ENCODE data around the gene MCIDAS. TPM values are rescaled to one million over a fixed set of nuclear protein-coding genes. Genes with fewer than 3 reads are reported as not detected.

MCIDAS gene
- total RNA-seq, 1 donor from 2014 or later, result not detected

- DNase-seq, result peak; percentile 34
Measured at GRCh38 chr5:55173687-55174230, 53.4 kb downstream of the MCIDAS start.

GRCh38 chr5:55172937-55173686 lies 54.0 kb downstream of the MCIDAS start, which contains the start of gene CDC20B:
CDC20B (minus strand) TSS chr5:55173177; CDS start chr5:55173000, 177 bp downstream.
- Mint-ChIP-seq H3K27me3 (ENCODE audit: unreplicated experiment) (peaks cover 4% of the 10 kb centered on the region), H3K36me3 (ENCODE audit: unreplicated experiment) (no peaks in the 10 kb centered on the region), H3K4me3 (ENCODE audit: unreplicated experiment) (peak within 1 kb of the TSS; percentile 97), H3K4me1 (ENCODE audit: low read depth, unreplicated experiment) (peaks cover 21% of the 10 kb centered on the region), H3K27ac (ENCODE audit: unreplicated experiment) (peak within 1 kb of the TSS; percentile 91), H3K9me3 (ENCODE audit: unreplicated experiment) (peaks cover 12% of the 10 kb centered on the region)
- TF ChIP-seq CTCF (IDR thresholded peaks at IDR 0.05; ENCODE audit: partially characterized antibody, unreplicated experiment), result no peak
- DNase-seq, result peak; percentile 87

More at GRCh38 chr5:55173687-55174230, 53.4 kb downstream of the MCIDAS start:
- Mint-ChIP-seq H3K27ac (ENCODE audit: unreplicated experiment) (peak overlapping the region; percentile 91), H3K36me3 (ENCODE audit: unreplicated experiment) (no peaks in the 10 kb centered on the region), H3K27me3 (ENCODE audit: unreplicated experiment) (peaks cover 5% of the 10 kb centered on the region), H3K9me3 (ENCODE audit: unreplicated experiment) (peaks cover 12% of the 10 kb centered on the region), H3K4me1 (ENCODE audit: low read depth, unreplicated experiment) (peaks cover 20% of the 10 kb centered on the region), H3K4me3 (ENCODE audit: unreplicated experiment) (peak overlapping the region; percentile 86)
- no peak for TF ChIP-seq CTCF (IDR thresholded peaks at IDR 0.05; ENCODE audit: partially characterized antibody, unreplicated experiment)

DNA sequence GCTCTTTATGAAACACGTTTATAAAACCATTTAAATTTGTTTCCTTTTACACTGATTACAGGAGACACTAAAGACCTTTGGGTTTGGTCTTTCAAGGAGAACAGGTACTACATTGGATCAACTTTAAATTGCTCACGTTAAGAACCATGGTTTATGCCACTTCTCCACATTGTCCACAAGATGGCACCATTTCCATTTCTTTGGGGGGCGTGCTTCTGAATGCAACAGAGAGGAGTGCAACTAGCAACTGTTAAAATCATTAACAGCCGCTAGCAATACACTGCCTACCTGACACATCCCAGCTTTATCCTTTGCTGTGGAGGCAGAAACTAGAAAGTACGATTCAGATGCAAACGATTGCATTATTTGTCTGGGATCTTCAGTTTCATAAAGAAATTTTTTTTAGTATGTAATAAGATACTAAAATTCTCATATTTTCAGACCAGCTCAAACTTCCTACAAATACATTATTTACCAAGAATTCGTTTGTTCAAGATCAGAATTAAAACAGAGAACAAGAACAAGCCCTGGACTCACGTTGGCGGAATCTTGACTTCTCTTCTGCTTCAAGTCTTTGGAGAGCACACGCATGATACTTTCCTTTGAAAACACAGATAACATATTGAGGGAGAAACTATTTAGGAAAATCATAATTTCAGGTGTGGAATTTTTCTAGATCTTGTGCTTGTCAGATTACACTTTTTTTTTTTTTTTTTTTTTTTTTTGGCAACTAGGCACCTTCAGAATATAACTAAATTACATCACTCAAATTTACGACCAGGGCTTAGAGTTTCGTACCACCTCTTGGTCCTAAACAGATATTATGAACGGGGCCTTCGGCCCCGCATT lies 54.8 kb downstream of the MCIDAS start:
- Mint-ChIP-seq H3K4me3 (ENCODE audit: unreplicated experiment) (peak overlapping the region; percentile 97), H3K9me3 (ENCODE audit: unreplicated experiment) (peaks cover 8% of the 10 kb centered on the region), H3K27ac (ENCODE audit: unreplicated experiment) (no peak overlapping the region), H3K27me3 (ENCODE audit: unreplicated experiment) (peaks cover 4% of the 10 kb centered on the region), H3K36me3 (ENCODE audit: unreplicated experiment) (no peaks in the 10 kb centered on the region), H3K4me1 (ENCODE audit: low read depth, unreplicated experiment) (peaks cover 23% of the 10 kb centered on the region)
- TF ChIP-seq CTCF (IDR thresholded peaks at IDR 0.05; ENCODE audit: partially characterized antibody, unreplicated experiment), result peak; percentile 87
- peak; percentile 25 for DNase-seq

- TF ChIP-seq CTCF (IDR thresholded peaks at IDR 0.05; ENCODE audit: partially characterized antibody, unreplicated experiment), result no peak
- Mint-ChIP-seq H3K4me1 (ENCODE audit: low read depth, unreplicated experiment) (peaks cover 23% of the 10 kb centered on the region), H3K27me3 (ENCODE audit: unreplicated experiment) (peaks cover 4% of the 10 kb centered on the region), H3K4me3 (ENCODE audit: unreplicated experiment) (no peak overlapping the region), H3K9me3 (ENCODE audit: unreplicated experiment) (peaks cover 10% of the 10 kb centered on the region), H3K27ac (ENCODE audit: unreplicated experiment) (no peak overlapping the region), H3K36me3 (ENCODE audit: unreplicated experiment) (no peaks in the 10 kb centered on the region)
- DNase-seq, result no peak
Measured at GRCh38 chr5:55171471-55171870, 55.6 kb downstream of the MCIDAS start.

Small RNAs within 50 kb of the gene (microRNA-seq; reads per million reads assigned to microRNA genes)
- gene MIR449A (ENCODE audit: unreplicated experiment), result 1,316 reads per million, percentile 90 among the genes with 10 or more reads in this experiment
- gene MIR449B (ENCODE audit: unreplicated experiment), result 16.7 reads per million, percentile 57 among the genes with 10 or more reads in this experiment
- gene MIR449C (ENCODE audit: unreplicated experiment), result 343 reads per million, percentile 84 among the genes with 10 or more reads in this experiment

Other genes with a start within 250 kb of the MCIDAS start
- gene ESM1, start 241.7 kb downstream of the MCIDAS start, total RNA-seq (ENCODE audit: unreplicated experiment), result not detected
- not detected for gene GZMK, start 203.1 kb downstream of the MCIDAS start, total RNA-seq (ENCODE audit: unreplicated experiment)
- not detected for gene GZMA, start 124.7 kb downstream of the MCIDAS start, total RNA-seq (ENCODE audit: unreplicated experiment)
- 2.7 TPM for gene GPX8, start 67.1 kb downstream of the MCIDAS start, total RNA-seq (ENCODE audit: unreplicated experiment)
- gene CDC20B, start 54.1 kb downstream of the MCIDAS start, total RNA-seq (ENCODE audit: unreplicated experiment), result 0.34 TPM
- gene CCNO, start 6.3 kb upstream of the MCIDAS start, total RNA-seq (ENCODE audit: unreplicated experiment), result not detected
- 22.9 TPM for gene DHX29, start 80.4 kb upstream of the MCIDAS start, total RNA-seq (ENCODE audit: unreplicated experiment)
- gene MTREX, start 80.7 kb upstream of the MCIDAS start, total RNA-seq (ENCODE audit: unreplicated experiment), result 81.9 TPM